ENCODE data around the gene SYNDIG1.

GRCh38 chr20:24630486-24631172, 161.2 kb downstream of the SYNDIG1 start:
- TF ChIP-seq CTCF (IDR thresholded peaks at IDR 0.05; ENCODE audit: insufficient read depth, low read length) (no peak), REST (IDR thresholded peaks at IDR 0.05; ENCODE audit: insufficient replicate concordance, low read depth) (no peak), POLR2AphosphoS5 (IDR thresholded peaks at IDR 0.05; ENCODE audit: low read depth) (no peak), GABPA (IDR thresholded peaks at IDR 0.05; ENCODE audit: low read depth) (no peak)
